ENCODE results near the gene CPLX1. TPM values are rescaled to one million over a fixed set of nuclear protein-coding genes. Genes with fewer than 3 reads are reported as not detected.

The CPLX1 gene
- total and polyA plus RNA-seq, 2 experiments from 2014 or later: 0.79 to 1.8 TPM

GRCh38 chr4:821631-822030 is 4.3 kb downstream of the CPLX1 start:
- Histone ChIP-seq H3K4me3 (no peak overlapping the region), H3K9me3 (ENCODE audit: low read depth) (no peaks in the 10 kb centered on the region), H3K27me3 (peaks cover 93% of the 10 kb centered on the region), H3K36me3 (no peaks in the 10 kb centered on the region), H3K4me1 (ENCODE audit: low read depth) (no peaks in the 10 kb centered on the region), H3K27ac (no peak overlapping the region)
- no peak for TF ChIP-seq CTCF (IDR thresholded peaks at IDR 0.05; ENCODE audit: low read depth, low read length)
- no peak for DNase-seq (ENCODE audit: low read depth in 1 of 2, low spot score in 1 of 2)

GRCh38 chr4:821181-821591 is 4.7 kb downstream of the CPLX1 start:
- H3K4me1 ChIP-seq (ENCODE audit: low read depth): no peaks in the 10 kb centered on the region
- no peaks in the 10 kb centered on the region for H3K9me3 ChIP-seq (ENCODE audit: low read depth)
- no peak overlapping the region for H3K4me3 ChIP-seq
- no peaks in the 10 kb centered on the region for H3K36me3 ChIP-seq
- TF ChIP-seq CTCF (IDR thresholded peaks at IDR 0.05; ENCODE audit: low read depth, low read length): no peak
- no peak overlapping the region for H3K27ac ChIP-seq
- peaks cover 94% of the 10 kb centered on the region for H3K27me3 ChIP-seq
- DNase-seq (ENCODE audit: low read depth in 1 of 2, low spot score in 1 of 2): no peak

- no peak for TF ChIP-seq CTCF (IDR thresholded peaks at IDR 0.05; ENCODE audit: low read depth, low read length)
- Histone ChIP-seq H3K27me3 (peaks cover 96% of the 10 kb centered on the region), H3K27ac (no peak overlapping the region), H3K36me3 (no peaks in the 10 kb centered on the region), H3K4me3 (no peak overlapping the region), H3K4me1 (ENCODE audit: low read depth) (no peaks in the 10 kb centered on the region), H3K9me3 (ENCODE audit: low read depth) (no peaks in the 10 kb centered on the region)
- no peak for DNase-seq (ENCODE audit: low read depth in 1 of 2, low spot score in 1 of 2)
Observed at GRCh38 chr4:820230-821172, 5.4 kb downstream of the CPLX1 start.

- no peaks in the 10 kb centered on the region for H3K4me1 ChIP-seq (ENCODE audit: low read depth)
- H3K27me3 ChIP-seq: peaks cover 94% of the 10 kb centered on the region
- H3K4me3 ChIP-seq: no peak overlapping the region
- H3K27ac ChIP-seq: no peak overlapping the region
- H3K36me3 ChIP-seq: no peaks in the 10 kb centered on the region
- H3K9me3 ChIP-seq (ENCODE audit: low read depth): no peaks in the 10 kb centered on the region
- no peak for DNase-seq (ENCODE audit: low read depth in 1 of 2, low spot score in 1 of 2)
- no peak for TF ChIP-seq CTCF (IDR thresholded peaks at IDR 0.05; ENCODE audit: low read depth, low read length)
Observed at GRCh38 chr4:819401-820229, 6.3 kb downstream of the CPLX1 start.

GRCh38 chr4:818106-818921 is 7.6 kb downstream of the CPLX1 start:
- Histone ChIP-seq H3K4me1 (ENCODE audit: low read depth) (no peaks in the 10 kb centered on the region), H3K27me3 (peaks cover 94% of the 10 kb centered on the region), H3K9me3 (ENCODE audit: low read depth) (no peaks in the 10 kb centered on the region), H3K4me3 (no peak overlapping the region), H3K36me3 (no peaks in the 10 kb centered on the region), H3K27ac (no peak overlapping the region)
- no peak for TF ChIP-seq CTCF (IDR thresholded peaks at IDR 0.05; ENCODE audit: low read depth, low read length)
- no peak for DNase-seq (ENCODE audit: low read depth in 1 of 2, low spot score in 1 of 2)
